Measurements from ENCODE around the gene MS4A15.

- TF ChIP-seq POLR2AphosphoS5 (IDR thresholded peaks at IDR 0.05) (no peak), CTCF (IDR thresholded peaks at IDR 0.05) (no peak), EP300 (IDR thresholded peaks at IDR 0.05) (no peak), POLR2A (IDR thresholded peaks at IDR 0.05) (no peak)
Observed at GRCh38 chr11:60741421-60741820, 15.2 kb upstream of the MS4A15 start.

Data from sigmoid colon (tissue), 4 donors.